Activated T-helper 2 cell treated with anti-CD3 and anti-CD28 coated beads, Interferon-gamma antibody, Interleukin-2, Interleukin-4, amounts not matched to agents 10 μg/mL and 5 μg/mL and 100 μg/mL, durations not matched to agents 14 hours and 24 hours and 36 hours (primary cell): ENCODE data around the gene PITPNC1. TPM values are rescaled to one million over a fixed set of nuclear protein-coding genes. Genes with fewer than 3 reads are reported as not detected.
"Not testable (repeated sequence)": the region's sequence is repeated elsewhere in the genome, so short reads cannot be mapped to it uniquely, and the experiment has no call there.

ENCODE experiments used
- DNase-seq: peaks from one replicate; pipeline ENCODE4 v3.0.0; 2021; ENCODE audit warnings: low spot score
- H3K27ac Mint-ChIP-seq: one replicate; pipeline ENCODE4 v1.8.0; 2021; ENCODE audit warnings: mixed read lengths
- H3K27me3 Mint-ChIP-seq: one replicate; pipeline ENCODE4 v1.8.0; 2021; ENCODE audit warnings: low read depth, mixed read lengths
- H3K36me3 Mint-ChIP-seq: one replicate; pipeline ENCODE4 v1.8.0; 2021; ENCODE audit warnings: low read depth, mixed read lengths
- H3K4me1 Mint-ChIP-seq: one replicate; pipeline ENCODE4 v1.8.0; 2021; ENCODE audit warnings: low read depth, mixed read lengths
- H3K4me3 Mint-ChIP-seq: one replicate; pipeline ENCODE4 v1.8.0; 2021; ENCODE audit warnings: low read depth, mild to moderate bottlenecking, moderate library complexity, mixed read lengths
- H3K9me3 Mint-ChIP-seq: one replicate; pipeline ENCODE4 v1.8.0; 2021; ENCODE audit warnings: mixed read lengths
- intact Hi-C: fragments of 100-400 bp; cut with micrococcal nuclease; formaldehyde crosslinking; loops from one replicate; pipeline ENCODE4 v1.15.1; 2023
- total RNA-seq: library from RNA; stranded (reverse); gene quantifications from 2 replicates; pipeline ENCODE4 v1.2.3, GENCODE V29; 2022

Gene PITPNC1
- total RNA-seq, 1 donor from 2014 or later: 11.2 TPM

DNA sequence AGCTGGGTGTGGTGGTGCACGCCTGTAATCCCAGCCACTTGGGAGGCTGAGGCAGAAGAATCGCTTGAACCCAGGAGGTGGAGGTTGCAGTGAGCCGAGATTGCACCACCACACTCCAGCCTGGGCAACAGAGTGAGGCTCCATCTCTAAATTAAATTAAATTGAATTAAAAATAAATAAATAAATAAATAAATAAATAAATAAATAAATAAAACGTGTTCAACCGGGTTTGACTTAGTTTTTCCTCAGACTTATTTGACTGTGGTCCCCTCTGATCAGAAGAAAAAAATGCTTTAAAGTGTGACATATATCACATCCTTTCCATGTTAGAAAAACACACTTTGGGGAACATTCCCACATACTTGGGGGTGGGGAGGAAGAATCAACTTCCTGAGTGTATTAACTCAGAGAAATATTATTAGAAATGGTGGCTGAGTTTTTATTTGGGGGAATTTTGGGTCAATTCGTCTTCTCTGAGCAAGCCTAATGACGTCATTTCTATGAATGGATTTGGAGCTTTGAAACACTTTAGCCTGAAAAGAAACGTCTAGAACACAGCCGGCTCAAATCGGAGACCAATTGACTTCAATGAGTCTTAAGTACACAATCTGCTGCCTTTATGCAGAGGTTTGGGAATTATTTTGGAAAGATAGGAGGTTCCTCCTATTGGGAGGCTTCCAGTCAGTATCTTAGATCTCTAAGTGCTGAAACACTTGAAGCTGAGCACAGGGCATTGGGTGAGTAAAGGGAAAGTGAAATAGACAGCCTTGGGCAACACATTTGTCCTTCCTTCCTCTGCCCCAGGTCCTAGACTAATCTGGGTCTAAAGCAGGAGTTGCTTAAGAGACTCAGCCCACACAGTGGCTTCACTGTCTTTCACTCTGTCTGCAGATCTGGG lies 132.6 kb downstream of the PITPNC1 start:
- Mint-ChIP-seq H3K4me3 (no peak overlapping the region), H3K36me3 (peaks cover 3% of the 10 kb centered on the region), H3K27ac (no peak overlapping the region), H3K27me3 (peaks cover 4% of the 10 kb centered on the region), H3K9me3 (peaks cover 15% of the 10 kb centered on the region), H3K4me1 (peaks cover 2% of the 10 kb centered on the region)
- no peak for DNase-seq
- intact Hi-C loops: no loop called here

- intact Hi-C loops: no loop called here
- Mint-ChIP-seq H3K27me3 (no peaks in the 10 kb centered on the region), H3K36me3 (peaks cover 3% of the 10 kb centered on the region), H3K27ac (no peak overlapping the region), H3K4me3 (no peak overlapping the region), H3K9me3 (peaks cover 15% of the 10 kb centered on the region), H3K4me1 (peaks cover 2% of the 10 kb centered on the region)
- DNase-seq: no peak
Measured at GRCh38 chr17:67511012-67511411, 133.9 kb downstream of the PITPNC1 start.

- DNase-seq: no peak
- Mint-ChIP-seq H3K4me3 (no peak overlapping the region), H3K27ac (no peak overlapping the region), H3K27me3 (no peaks in the 10 kb centered on the region), H3K4me1 (peaks cover 2% of the 10 kb centered on the region), H3K36me3 (peaks cover 3% of the 10 kb centered on the region), H3K9me3 (peaks cover 14% of the 10 kb centered on the region)
- intact Hi-C loops: no loop called here
Measured at GRCh38 chr17:67511804-67512203, 134.7 kb downstream of the PITPNC1 start.

GRCh38 chr17:67514998-67515397 lies 137.9 kb downstream of the PITPNC1 start:
- DNase-seq: no peak
- peaks cover 4% of the 10 kb centered on the region for H3K4me1 Mint-ChIP-seq
- H3K27ac Mint-ChIP-seq: no peak overlapping the region
- intact Hi-C loops: no loop called here
- no peaks in the 10 kb centered on the region for H3K9me3 Mint-ChIP-seq
- H3K4me3 Mint-ChIP-seq: no peak overlapping the region
- no peaks in the 10 kb centered on the region for H3K27me3 Mint-ChIP-seq
- H3K36me3 Mint-ChIP-seq: no peaks in the 10 kb centered on the region

- no peaks in the 10 kb centered on the region for H3K36me3 Mint-ChIP-seq
- H3K9me3 Mint-ChIP-seq: no peaks in the 10 kb centered on the region
- H3K4me3 Mint-ChIP-seq: no peak overlapping the region
- intact Hi-C loops: no loop called here
- H3K27me3 Mint-ChIP-seq: no peaks in the 10 kb centered on the region
- no peak overlapping the region for H3K27ac Mint-ChIP-seq
- DNase-seq: no peak
- peaks cover 10% of the 10 kb centered on the region for H3K4me1 Mint-ChIP-seq
Measured at GRCh38 chr17:67515490-67516083, 138.5 kb downstream of the PITPNC1 start.

DNA sequence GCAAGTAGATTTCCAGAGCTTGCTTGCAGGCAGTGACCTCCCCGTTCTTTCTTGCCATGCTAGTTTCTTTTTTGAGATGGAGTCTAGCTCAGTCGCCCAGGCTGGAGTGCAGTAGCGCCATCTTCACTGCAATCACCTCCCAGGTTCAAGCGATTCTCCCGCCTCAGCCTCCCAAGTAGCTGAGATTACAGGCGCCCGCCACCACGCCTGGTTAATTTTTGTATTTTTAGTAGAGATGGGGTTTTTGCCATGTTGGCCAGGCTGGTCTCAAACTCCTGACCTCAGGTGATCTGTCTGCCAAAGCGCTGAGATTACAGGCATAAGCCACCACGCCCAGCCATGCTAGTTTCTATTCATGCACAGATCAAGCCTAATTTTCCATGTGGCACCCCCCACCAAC lies 139.5 kb downstream of the PITPNC1 start:
- not testable (repeated sequence) for H3K36me3 Mint-ChIP-seq

DNA sequence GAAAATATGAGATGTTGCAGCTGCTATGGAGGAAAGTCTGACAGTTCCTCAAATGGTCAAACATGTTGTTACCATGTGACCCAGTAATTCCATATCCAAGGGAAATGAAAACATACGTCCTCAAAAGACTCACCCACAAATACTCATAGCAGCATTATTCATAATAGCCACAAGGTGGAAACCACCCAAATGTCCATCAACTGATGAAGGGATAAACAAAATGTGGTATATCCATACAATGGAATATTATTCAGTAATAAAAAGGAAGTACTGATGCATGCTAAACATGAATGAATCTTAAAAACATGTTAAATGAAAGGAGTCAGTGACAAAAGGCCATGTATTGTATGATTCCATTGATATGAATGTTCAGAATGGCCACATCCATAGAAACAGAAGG lies 140.2 kb downstream of the PITPNC1 start:
- Mint-ChIP-seq H3K4me3 (no peak overlapping the region), H3K27me3 (no peaks in the 10 kb centered on the region), H3K4me1 (peaks cover 12% of the 10 kb centered on the region), H3K9me3 (no peaks in the 10 kb centered on the region), H3K36me3 (no peaks in the 10 kb centered on the region), H3K27ac (no peak overlapping the region)
- intact Hi-C loops: no loop called here
- DNase-seq: no peak

More for the DNA sequence above, 139.5 kb downstream of the PITPNC1 start:
- peaks cover 12% of the 10 kb centered on the region for H3K4me1 Mint-ChIP-seq
- DNase-seq, H3K27me3 Mint-ChIP-seq, H3K27ac Mint-ChIP-seq, H3K9me3 Mint-ChIP-seq, H3K4me3 Mint-ChIP-seq, intact Hi-C loops: not testable (repeated sequence)

- intact Hi-C loops: no loop called here
- H3K9me3 Mint-ChIP-seq: no peaks in the 10 kb centered on the region
- H3K4me3 Mint-ChIP-seq: no peak overlapping the region
- no peaks in the 10 kb centered on the region for H3K27me3 Mint-ChIP-seq
- no peak for DNase-seq
- no peak overlapping the region for H3K27ac Mint-ChIP-seq
- peaks cover 12% of the 10 kb centered on the region for H3K4me1 Mint-ChIP-seq
- no peaks in the 10 kb centered on the region for H3K36me3 Mint-ChIP-seq
Measured at GRCh38 chr17:67518876-67519275, 141.8 kb downstream of the PITPNC1 start.

DNA sequence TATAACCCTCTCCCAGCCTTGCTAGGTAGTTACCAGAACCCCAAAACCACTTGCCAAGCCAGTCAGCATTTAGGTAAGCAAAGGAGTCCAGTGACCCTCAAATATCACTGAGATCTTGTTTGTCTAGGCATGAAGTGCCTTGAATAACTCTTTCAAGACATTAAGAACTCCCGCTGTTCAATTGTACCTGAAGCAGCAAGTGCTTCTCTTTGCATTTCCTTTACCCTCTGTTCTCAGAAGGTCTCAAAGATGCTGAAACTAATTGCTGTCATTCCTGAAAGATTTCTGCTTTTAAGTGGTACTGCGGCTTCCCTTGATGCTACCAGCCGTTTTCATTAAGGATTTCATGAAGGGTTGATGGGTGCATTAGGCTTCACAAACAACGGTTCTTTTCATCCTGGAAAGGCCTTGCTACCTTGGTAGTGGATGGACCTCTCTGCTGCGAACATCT lies 142.7 kb downstream of the PITPNC1 start:
- Mint-ChIP-seq H3K27me3 (no peaks in the 10 kb centered on the region), H3K27ac (no peak overlapping the region), H3K36me3 (no peaks in the 10 kb centered on the region), H3K9me3 (no peaks in the 10 kb centered on the region), H3K4me1 (peaks cover 12% of the 10 kb centered on the region), H3K4me3 (no peak overlapping the region)
- intact Hi-C loops: no loop called here
- DNase-seq: no peak

- H3K9me3 Mint-ChIP-seq: no peaks in the 10 kb centered on the region
Measured at GRCh38 chr17:67520252-67520906, 143.3 kb downstream of the PITPNC1 start.

DNA sequence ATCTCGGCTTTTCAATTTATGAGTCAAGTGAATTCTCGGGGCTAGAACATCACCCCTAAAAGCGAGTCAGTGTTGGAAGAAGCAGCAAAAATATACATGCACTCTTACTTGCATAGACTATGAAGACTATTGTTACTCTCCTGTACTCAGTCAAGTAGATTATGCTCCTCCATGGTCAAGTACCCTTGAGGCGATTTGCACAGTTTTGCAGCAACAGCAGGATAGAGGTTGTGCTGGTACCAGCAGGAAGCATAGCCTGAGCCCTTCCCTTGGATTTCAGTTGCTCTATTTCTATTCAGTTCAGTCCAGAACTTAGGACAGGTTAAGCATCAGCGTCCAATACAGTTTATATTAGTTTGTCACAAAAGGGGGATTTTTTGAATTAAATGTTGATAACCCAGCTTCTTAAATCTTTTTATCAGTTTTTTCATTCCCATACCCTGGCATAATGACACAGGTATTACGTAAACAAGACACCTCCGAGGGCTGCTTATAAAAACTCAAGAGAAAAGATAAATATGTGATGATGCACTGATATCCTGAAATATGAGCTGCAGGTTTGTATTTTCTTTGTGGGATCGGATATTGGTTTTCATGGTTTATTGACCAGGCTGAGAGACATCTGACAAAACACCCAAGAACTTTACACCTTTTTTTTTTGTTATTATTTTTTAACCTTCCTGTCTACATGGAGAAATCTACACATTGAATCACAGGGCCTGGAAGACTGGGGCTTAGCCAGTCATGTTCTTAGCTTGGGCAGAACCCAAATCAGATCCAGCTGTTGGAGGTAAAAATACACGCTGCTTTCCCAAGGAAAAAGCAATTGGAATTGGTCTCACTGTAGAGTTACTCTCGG lies 144.1 kb downstream of the PITPNC1 start:
- Mint-ChIP-seq H3K9me3 (no peaks in the 10 kb centered on the region), H3K4me1 (peaks cover 12% of the 10 kb centered on the region), H3K27me3 (no peaks in the 10 kb centered on the region), H3K36me3 (no peaks in the 10 kb centered on the region), H3K27ac (no peak overlapping the region), H3K4me3 (no peak overlapping the region)
- intact Hi-C loops: no loop called here
- no peak for DNase-seq

More at GRCh38 chr17:67520252-67520906, 143.3 kb downstream of the PITPNC1 start:
- no peaks in the 10 kb centered on the region for H3K36me3 Mint-ChIP-seq
- no peak overlapping the region for H3K27ac Mint-ChIP-seq
- DNase-seq: no peak
- H3K27me3 Mint-ChIP-seq: no peaks in the 10 kb centered on the region
- intact Hi-C loops: no loop called here
- H3K4me1 Mint-ChIP-seq: peaks cover 12% of the 10 kb centered on the region
- no peak overlapping the region for H3K4me3 Mint-ChIP-seq

GRCh38 chr17:67521775-67522069 lies 144.6 kb downstream of the PITPNC1 start:
- H3K36me3 Mint-ChIP-seq: no peaks in the 10 kb centered on the region
- no peak overlapping the region for H3K4me3 Mint-ChIP-seq
- H3K9me3 Mint-ChIP-seq: no peaks in the 10 kb centered on the region
- H3K27me3 Mint-ChIP-seq: no peaks in the 10 kb centered on the region
- DNase-seq: no peak
- H3K27ac Mint-ChIP-seq: no peak overlapping the region
- intact Hi-C loops: no loop called here
- H3K4me1 Mint-ChIP-seq: peaks cover 12% of the 10 kb centered on the region
